GM20000 (cell line): ENCODE results near the gene KLHL25.

Experiments
- DNase-seq: peaks from one replicate; pipeline ENCODE4 v3.0.0; 2012; ENCODE audit warnings: low spot score
- CTCF ChIP-seq: IDR thresholded peaks from 2 replicates; pipeline ENCODE4 v1.5.1; 2012; ENCODE audit warnings: mild to moderate bottlenecking, control low read depth; ENCODE audit errors: extremely low read depth, missing control alignments

The KLHL25 gene

GRCh38 chr15:85792102-85792731, 2.5 kb downstream of the KLHL25 start:
- no peak for TF ChIP-seq CTCF
- DNase-seq = no peak

GRCh38 chr15:85789496-85789875, 5.2 kb downstream of the KLHL25 start:
- no peak for DNase-seq
- no peak for TF ChIP-seq CTCF

GRCh38 chr15:85788771-85789495, 5.8 kb downstream of the KLHL25 start:
- no peak for DNase-seq
- no peak for TF ChIP-seq CTCF

- no peak for TF ChIP-seq CTCF
Observed at GRCh38 chr15:85786781-85787114, 8.0 kb downstream of the KLHL25 start.

GRCh38 chr15:85785887-85786780, 8.6 kb downstream of the KLHL25 start:
- no peak for TF ChIP-seq CTCF
- no peak for DNase-seq

More at GRCh38 chr15:85786781-85787114, 8.0 kb downstream of the KLHL25 start:
- DNase-seq = no peak

GRCh38 chr15:85782064-85782463, 12.7 kb downstream of the KLHL25 start:
- no peak for TF ChIP-seq CTCF
- no peak for DNase-seq

GRCh38 chr15:85781099-85781498, 13.6 kb downstream of the KLHL25 start:
- no peak for TF ChIP-seq CTCF
- no peak for DNase-seq
